Liver (tissue), 3 donors: ENCODE measurements around the gene GOLGA8T.
"Not testable (repeated sequence)": the region's sequence is repeated elsewhere in the genome, so short reads cannot be mapped to it uniquely, and the experiment has no call there.

Experiments used
- GABPA ChIP-seq, 2 donors: IDR thresholded peaks in 1 of 2; conservative IDR thresholded peaks in 1 of 2; 2 replicates each; pipeline ENCODE4 v1.6.1; 2016; ENCODE audit warnings: antibody characterized with exemption in 2 of 2, mild to moderate bottlenecking in 1 of 2, moderate library complexity in 1 of 2
- HNF4A ChIP-seq, 2 donors: conservative IDR thresholded peaks; 2 replicates each; pipeline ENCODE4 v1.6.1; 2016; ENCODE audit warnings: antibody characterized with exemption in 2 of 2, mild to moderate bottlenecking in 2 of 2
- JUND ChIP-seq, 2 donors: IDR thresholded peaks; 2 replicates each; pipeline ENCODE4 v1.6.1; 2016; ENCODE audit warnings: antibody characterized with exemption in 2 of 2
- YY1 ChIP-seq: IDR thresholded peaks from 2 replicates; pipeline ENCODE4 v1.6.1; 2016; ENCODE audit warnings: antibody characterized with exemption, mild to moderate bottlenecking
- TF ChIP-seq, protein P1 (sequence below): fragments of 150-350 bp; IDR thresholded peaks from 2 replicates; pipeline ENCODE4 v1.5.1; 2017; ENCODE audit warnings: improper control_type of control experiment, low read depth, low read length; ENCODE audit not compliant: missing input control
- TF ChIP-seq, protein P2 (sequence below): IDR thresholded peaks from 2 replicates; pipeline ENCODE4 v1.6.1; 2016; ENCODE audit warnings: antibody characterized with exemption, mild to moderate bottlenecking
- TF ChIP-seq, protein P3 (sequence below): IDR thresholded peaks from 2 replicates; pipeline ENCODE4 v1.6.1; 2016; ENCODE audit warnings: antibody characterized with exemption
- donor health status: healthy.
- donor health status: healthy.

DNA sequence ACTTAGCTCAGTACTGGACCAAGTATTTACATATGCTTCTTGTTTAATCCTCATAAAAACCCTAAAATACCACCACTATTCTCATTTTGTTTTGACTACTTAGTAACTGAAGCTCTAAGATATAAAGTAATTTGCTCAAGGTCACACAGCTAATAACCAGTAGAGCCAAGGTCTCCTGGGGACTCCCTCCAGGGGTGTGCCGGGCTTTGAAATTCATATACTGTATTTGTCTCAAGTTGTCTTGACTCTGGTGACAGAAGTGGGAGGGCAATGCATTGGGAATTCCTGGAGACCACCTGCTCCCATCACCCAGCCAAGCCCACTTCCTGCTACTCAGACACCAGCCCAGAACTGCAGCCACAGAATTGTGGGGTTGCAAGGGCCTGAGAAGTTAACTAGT, 54.9 kb downstream of the GOLGA8T start:
- TF ChIP-seq, protein P1, sequence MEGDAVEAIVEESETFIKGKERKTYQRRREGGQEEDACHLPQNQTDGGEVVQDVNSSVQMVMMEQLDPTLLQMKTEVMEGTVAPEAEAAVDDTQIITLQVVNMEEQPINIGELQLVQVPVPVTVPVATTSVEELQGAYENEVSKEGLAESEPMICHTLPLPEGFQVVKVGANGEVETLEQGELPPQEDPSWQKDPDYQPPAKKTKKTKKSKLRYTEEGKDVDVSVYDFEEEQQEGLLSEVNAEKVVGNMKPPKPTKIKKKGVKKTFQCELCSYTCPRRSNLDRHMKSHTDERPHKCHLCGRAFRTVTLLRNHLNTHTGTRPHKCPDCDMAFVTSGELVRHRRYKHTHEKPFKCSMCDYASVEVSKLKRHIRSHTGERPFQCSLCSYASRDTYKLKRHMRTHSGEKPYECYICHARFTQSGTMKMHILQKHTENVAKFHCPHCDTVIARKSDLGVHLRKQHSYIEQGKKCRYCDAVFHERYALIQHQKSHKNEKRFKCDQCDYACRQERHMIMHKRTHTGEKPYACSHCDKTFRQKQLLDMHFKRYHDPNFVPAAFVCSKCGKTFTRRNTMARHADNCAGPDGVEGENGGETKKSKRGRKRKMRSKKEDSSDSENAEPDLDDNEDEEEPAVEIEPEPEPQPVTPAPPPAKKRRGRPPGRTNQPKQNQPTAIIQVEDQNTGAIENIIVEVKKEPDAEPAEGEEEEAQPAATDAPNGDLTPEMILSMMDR = not testable (repeated sequence)
- TF ChIP-seq, protein P2, sequence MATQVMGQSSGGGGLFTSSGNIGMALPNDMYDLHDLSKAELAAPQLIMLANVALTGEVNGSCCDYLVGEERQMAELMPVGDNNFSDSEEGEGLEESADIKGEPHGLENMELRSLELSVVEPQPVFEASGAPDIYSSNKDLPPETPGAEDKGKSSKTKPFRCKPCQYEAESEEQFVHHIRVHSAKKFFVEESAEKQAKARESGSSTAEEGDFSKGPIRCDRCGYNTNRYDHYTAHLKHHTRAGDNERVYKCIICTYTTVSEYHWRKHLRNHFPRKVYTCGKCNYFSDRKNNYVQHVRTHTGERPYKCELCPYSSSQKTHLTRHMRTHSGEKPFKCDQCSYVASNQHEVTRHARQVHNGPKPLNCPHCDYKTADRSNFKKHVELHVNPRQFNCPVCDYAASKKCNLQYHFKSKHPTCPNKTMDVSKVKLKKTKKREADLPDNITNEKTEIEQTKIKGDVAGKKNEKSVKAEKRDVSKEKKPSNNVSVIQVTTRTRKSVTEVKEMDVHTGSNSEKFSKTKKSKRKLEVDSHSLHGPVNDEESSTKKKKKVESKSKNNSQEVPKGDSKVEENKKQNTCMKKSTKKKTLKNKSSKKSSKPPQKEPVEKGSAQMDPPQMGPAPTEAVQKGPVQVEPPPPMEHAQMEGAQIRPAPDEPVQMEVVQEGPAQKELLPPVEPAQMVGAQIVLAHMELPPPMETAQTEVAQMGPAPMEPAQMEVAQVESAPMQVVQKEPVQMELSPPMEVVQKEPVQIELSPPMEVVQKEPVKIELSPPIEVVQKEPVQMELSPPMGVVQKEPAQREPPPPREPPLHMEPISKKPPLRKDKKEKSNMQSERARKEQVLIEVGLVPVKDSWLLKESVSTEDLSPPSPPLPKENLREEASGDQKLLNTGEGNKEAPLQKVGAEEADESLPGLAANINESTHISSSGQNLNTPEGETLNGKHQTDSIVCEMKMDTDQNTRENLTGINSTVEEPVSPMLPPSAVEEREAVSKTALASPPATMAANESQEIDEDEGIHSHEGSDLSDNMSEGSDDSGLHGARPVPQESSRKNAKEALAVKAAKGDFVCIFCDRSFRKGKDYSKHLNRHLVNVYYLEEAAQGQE = not testable (repeated sequence)
- not testable (repeated sequence) for TF ChIP-seq HNF4A (conservative IDR thresholded peaks at IDR 0.05); YY1; GABPA (IDR thresholded peaks at IDR 0.05 in 1 of 2, conservative IDR thresholded peaks at IDR 0.05 in 1 of 2); JUND (IDR thresholded peaks at IDR 0.05)
- TF ChIP-seq, protein P3, sequence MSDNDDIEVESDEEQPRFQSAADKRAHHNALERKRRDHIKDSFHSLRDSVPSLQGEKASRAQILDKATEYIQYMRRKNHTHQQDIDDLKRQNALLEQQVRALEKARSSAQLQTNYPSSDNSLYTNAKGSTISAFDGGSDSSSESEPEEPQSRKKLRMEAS = not testable (repeated sequence)
